Caco-2 (cell line): ENCODE measurements around the gene GNB1. TPM values are rescaled to one million over a fixed set of nuclear protein-coding genes. Genes with fewer than 3 reads are reported as not detected.

Experiments used
- BruUV-seq: library from RNA; stranded (reverse); fragments of 400-500 nt; replicated peaks from 2 replicates; lab custom pipeline; 2021; lab: Mats Ljungman, UMichigan
- CTCF ChIA-PET: fragments of 300-600 bp; sonication (Branson Sonifier 250); formaldehyde crosslinking; loops from one replicate; lab custom pipeline; 2022; ENCODE audit warnings: antibody characterized with exemption; lab: Charles Lee
- POLR2A ChIA-PET: fragments of 300-600 bp; sonication (Branson Sonifier 250); formaldehyde crosslinking; loops from one replicate; lab custom pipeline; 2022; ENCODE audit warnings: antibody characterized with exemption; lab: Charles Lee
- DNase-seq, 2 experiments: peaks; one replicate each; pipeline versions ENCODE4 v3.0.0 to v3.0.0-alpha.2; 2020 to 2022
- H3K27me3 ChIP-seq: replicated peaks from 2 replicates; pipeline ENCODE4 v1.6.0; 2011; ENCODE audit warnings: low read length; ENCODE audit not compliant: control insufficient read depth, insufficient read depth
- H3K36me3 ChIP-seq: 2 replicates; pipeline ENCODE4 v1.5.1; 2011; ENCODE audit warnings: low read length; ENCODE audit not compliant: control insufficient read depth, insufficient read depth
- H3K4me1 ChIP-seq: fragments of 250-450 bp; sonication (Bioruptor Pico); 2 replicates; pipeline ENCODE4 v1.5.1; 2020; ENCODE audit warnings: mild to moderate bottlenecking
- H3K4me3 ChIP-seq: 2 replicates; pipeline ENCODE4 v1.5.1; 2011; ENCODE audit warnings: low read depth, mild to moderate bottlenecking, control low read depth, low read length
- H3K9me3 ChIP-seq: fragments of 250-450 bp; sonication (Bioruptor Pico); 2 replicates; pipeline ENCODE4 v1.5.1; 2020; ENCODE audit warnings: mild to moderate bottlenecking, moderate library complexity
- H3K27ac Mint-ChIP-seq: one replicate; pipeline ENCODE4 v1.8.0; 2022; ENCODE audit warnings: mixed read lengths; ENCODE audit not compliant: unreplicated experiment
- H3K27me3 Mint-ChIP-seq: one replicate; pipeline ENCODE4 v1.8.0; 2022; ENCODE audit warnings: mixed read lengths; ENCODE audit not compliant: insufficient read depth, unreplicated experiment
- H3K36me3 Mint-ChIP-seq: one replicate; pipeline ENCODE4 v1.8.0; 2022; ENCODE audit warnings: mild to moderate bottlenecking, mixed read lengths; ENCODE audit not compliant: insufficient read depth, unreplicated experiment
- H3K4me1 Mint-ChIP-seq: one replicate; pipeline ENCODE4 v1.8.0; 2022; ENCODE audit warnings: low read depth, mixed read lengths; ENCODE audit not compliant: unreplicated experiment
- H3K4me3 Mint-ChIP-seq: one replicate; pipeline ENCODE4 v1.8.0; 2022; ENCODE audit warnings: mild to moderate bottlenecking, moderate library complexity, mixed read lengths; ENCODE audit not compliant: unreplicated experiment
- H3K9me3 Mint-ChIP-seq: one replicate; pipeline ENCODE4 v1.8.0; 2022; ENCODE audit warnings: mixed read lengths; ENCODE audit not compliant: unreplicated experiment
- CTCF ChIP-seq, 2 experiments: fragments of 200-600 bp in 1 of 2; IDR thresholded peaks; 1 replicate in 1 of 2; 2 replicates in 1 of 2; pipeline versions ENCODE4 v1.5.1 to v1.8.0; 2011 to 2022; ENCODE audit warnings: antibody characterized with exemption in 1 of 2, control low read depth in 1 of 2, inconsistent platforms in 1 of 2, low read depth in 1 of 2, low read length in 1 of 2, mild to moderate bottlenecking in 1 of 2, moderate library complexity in 1 of 2; ENCODE audit not compliant: insufficient read depth in 1 of 2, severe bottlenecking in 1 of 2, unreplicated experiment in 1 of 2
- intact Hi-C: fragments of 100-400 bp; cut with micrococcal nuclease; formaldehyde crosslinking; loops from one replicate; pipeline ENCODE4 v1.10.0; 2022; ENCODE audit not compliant: unreplicated experiment
- total RNA-seq: library from RNA; stranded (reverse); gene quantifications from 2 replicates; pipeline ENCODE4 v1.2.3, GENCODE V29; 2022

Gene GNB1
- total RNA-seq, 1 experiment from 2014 or later, result 301 TPM

GRCh38 chr1:1879942-1880341 lies 10.9 kb downstream of the GNB1 start:
- peaks cover 3% of the 10 kb centered on the region; the same call in 1 of the 2 replicates for H3K36me3 ChIP-seq
- no peaks in the 10 kb centered on the region for H3K9me3 ChIP-seq
- Mint-ChIP-seq H3K27me3 (no peaks in the 10 kb centered on the region), H3K36me3 (peaks cover 75% of the 10 kb centered on the region), H3K4me1 (peaks cover 45% of the 10 kb centered on the region), H3K4me3 (no peak overlapping the region), H3K9me3 (peaks cover 5% of the 10 kb centered on the region), H3K27ac (no peak overlapping the region)
- intact Hi-C loops, result no loop called here
- ChIA-PET POLR2A (no interaction called here), CTCF (no interaction called here)
- no TSS peak for BruUV-seq
- peaks cover 13% of the 10 kb centered on the region for H3K4me1 ChIP-seq
- DNase-seq, result no peak
- no peak for TF ChIP-seq CTCF (IDR thresholded peaks at IDR 0.05; ENCODE audit: insufficient read depth in 1 of 2, low read depth in 1 of 2, low read length in 1 of 2, severe bottlenecking in 1 of 2, unreplicated experiment in 1 of 2)
- no peak overlapping the region for H3K4me3 ChIP-seq
- no peaks in the 10 kb centered on the region for H3K27me3 ChIP-seq

- no peak overlapping the region for H3K4me3 ChIP-seq
- H3K27me3 Mint-ChIP-seq, result no peaks in the 10 kb centered on the region
- no peaks in the 10 kb centered on the region for H3K27me3 ChIP-seq
- no peak for DNase-seq
- no peaks in the 10 kb centered on the region for H3K9me3 ChIP-seq
- intact Hi-C loops, result no loop called here
- no peak overlapping the region for H3K27ac Mint-ChIP-seq
- peaks cover 5% of the 10 kb centered on the region for H3K9me3 Mint-ChIP-seq
- no peak for TF ChIP-seq CTCF (IDR thresholded peaks at IDR 0.05; ENCODE audit: insufficient read depth in 1 of 2, low read depth in 1 of 2, low read length in 1 of 2, severe bottlenecking in 1 of 2, unreplicated experiment in 1 of 2)
- peaks cover 89% of the 10 kb centered on the region for H3K36me3 Mint-ChIP-seq
- peaks cover 42% of the 10 kb centered on the region for H3K4me1 Mint-ChIP-seq
- peaks cover 3% of the 10 kb centered on the region; the same call in 1 of the 2 replicates for H3K36me3 ChIP-seq
- BruUV-seq, result no TSS peak
- CTCF ChIA-PET, result no interaction called here
- POLR2A ChIA-PET, result no interaction called here
- no peak overlapping the region for H3K4me3 Mint-ChIP-seq
- peaks cover 7% of the 10 kb centered on the region; the same call in 1 of the 2 replicates for H3K4me1 ChIP-seq
Observed at GRCh38 chr1:1877865-1878436, 12.9 kb downstream of the GNB1 start.

- no peak for DNase-seq
- no peak for TF ChIP-seq CTCF (IDR thresholded peaks at IDR 0.05; ENCODE audit: insufficient read depth in 1 of 2, low read depth in 1 of 2, low read length in 1 of 2, severe bottlenecking in 1 of 2, unreplicated experiment in 1 of 2)
- Mint-ChIP-seq H3K36me3 (peaks cover 88% of the 10 kb centered on the region), H3K9me3 (peaks cover 5% of the 10 kb centered on the region), H3K4me1 (peaks cover 44% of the 10 kb centered on the region), H3K27ac (no peak overlapping the region), H3K27me3 (no peaks in the 10 kb centered on the region), H3K4me3 (no peak overlapping the region)
- Histone ChIP-seq H3K4me3 (no peak overlapping the region), H3K27me3 (no peaks in the 10 kb centered on the region), H3K4me1 (no peaks in the 10 kb centered on the region; the same call in 1 of the 2 replicates), H3K9me3 (no peaks in the 10 kb centered on the region), H3K36me3 (peaks cover 3% of the 10 kb centered on the region; the same call in 1 of the 2 replicates)
- ChIA-PET POLR2A (interaction anchor here (0.7 kb wide), 1 partner anchor 23 kb away, joined by 4 read pairs; no protein-coding TSS in a partner anchor), CTCF (no interaction called here)
- no TSS peak for BruUV-seq
- intact Hi-C loops, result no loop called here
Observed at GRCh38 chr1:1876335-1876930, 14.5 kb downstream of the GNB1 start.
